Pons (tissue), 1 donor: ENCODE data around the gene CARHSP1.
"Not testable (repeated sequence)": the region's sequence is repeated elsewhere in the genome, so short reads cannot be mapped to it uniquely, and the experiment has no call there.

Source experiments
- DNase-seq: peaks from one replicate; pipeline ENCODE4 v3.0.0-alpha.2; 2016; ENCODE audit warnings: low spot score

Gene CARHSP1

GRCh38 chr16:8872071-8872470 lies 3.3 kb upstream of the CARHSP1 start:
- DNase-seq, result no peak

DNA sequence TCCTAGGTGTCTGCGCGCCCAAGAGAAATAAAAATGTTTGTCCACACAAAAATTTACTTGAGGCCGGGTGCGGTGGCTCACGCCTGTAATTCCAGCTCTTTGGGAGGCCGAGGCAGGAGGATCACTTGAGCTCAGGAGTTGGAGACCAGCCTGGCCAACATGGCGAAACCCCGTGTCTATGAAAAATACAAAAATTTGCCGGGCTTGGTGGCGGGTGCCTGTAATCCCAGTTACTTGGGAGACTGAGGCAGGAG lies 1.1 kb upstream of the CARHSP1 start:
- not testable (repeated sequence) for DNase-seq

DNA sequence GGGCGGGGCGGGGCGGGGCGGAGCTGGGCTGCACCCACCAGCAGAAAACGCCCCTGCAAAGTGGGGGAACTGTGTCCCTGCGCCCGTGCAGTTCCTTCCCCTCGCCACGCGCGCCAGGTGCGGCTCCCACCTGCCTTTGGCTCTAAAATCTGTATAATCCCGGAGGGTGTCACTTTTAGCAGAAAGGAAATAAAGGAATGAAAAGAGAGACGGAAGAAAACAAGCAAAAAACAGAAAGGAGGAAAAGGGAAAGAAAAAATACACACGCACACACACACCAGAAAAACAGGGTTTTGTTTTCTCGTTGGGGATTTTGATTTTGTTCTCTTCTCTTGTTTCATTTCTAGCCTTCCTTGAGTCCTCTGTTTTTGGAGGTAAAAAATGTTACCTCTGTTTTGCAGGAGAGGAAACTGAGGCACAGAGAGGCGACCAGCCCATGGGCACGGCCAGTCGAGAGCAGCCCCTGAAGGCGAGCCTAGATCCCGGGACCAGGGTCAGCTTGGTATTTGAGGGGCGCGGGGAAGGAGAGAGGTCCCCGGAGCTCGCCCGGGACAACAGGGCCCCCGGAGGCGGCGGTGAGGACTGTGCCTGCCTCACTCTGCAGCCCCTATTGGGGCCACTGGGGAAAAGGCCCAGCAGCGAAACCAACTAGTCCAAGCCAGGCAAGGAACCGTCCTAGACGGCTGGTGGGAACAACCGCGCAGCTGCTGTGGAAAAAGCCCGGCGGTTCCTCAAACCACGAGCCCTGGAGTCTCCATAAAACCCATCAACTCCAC lies 594 bp upstream of the CARHSP1 start:
- peak; percentile 32 for DNase-seq

DNA sequence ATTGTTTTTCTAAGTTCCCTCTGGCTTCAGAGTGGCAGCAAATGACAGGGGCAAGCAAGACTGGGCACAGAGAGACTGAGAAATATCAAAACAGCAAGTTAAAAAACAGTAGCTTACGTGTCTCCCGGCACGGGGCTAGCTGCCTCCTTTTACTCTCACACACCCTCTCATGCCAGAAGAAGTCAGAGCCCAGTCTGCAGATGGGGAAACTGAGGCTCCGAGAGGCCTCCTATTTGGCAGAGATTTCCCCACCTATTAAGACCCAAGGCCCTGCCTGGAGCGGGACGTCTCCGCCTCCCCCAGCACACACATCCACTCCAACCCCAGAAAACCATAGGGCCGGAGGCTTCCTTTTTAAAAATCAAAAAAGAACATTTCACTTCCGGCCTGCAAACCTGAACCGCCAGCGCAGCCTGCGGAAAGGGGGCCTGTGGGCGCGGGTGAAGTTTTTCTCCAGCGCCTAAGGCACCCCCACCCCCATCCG lies 832 bp downstream of the CARHSP1 start:
- no peak for DNase-seq

- peak; percentile 35 for DNase-seq
Observed at GRCh38 chr16:8867216-8867931, 1.4 kb downstream of the CARHSP1 start.

DNA sequence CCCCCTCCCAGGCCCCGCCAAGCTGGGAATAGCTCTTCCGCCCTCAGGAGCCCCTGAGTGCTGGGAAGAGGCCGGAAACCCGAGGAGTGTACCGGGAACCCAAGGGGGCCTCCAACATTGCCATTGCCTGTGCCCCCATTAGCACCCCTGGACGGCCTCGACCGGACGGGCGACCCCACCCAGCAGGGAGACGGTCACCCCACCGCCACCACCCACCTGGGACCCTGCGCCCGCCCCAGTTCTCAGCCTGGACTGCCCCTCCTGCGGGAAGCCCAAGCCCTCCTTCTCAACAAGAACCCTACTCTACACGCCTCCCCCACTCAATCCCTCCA lies 2.0 kb downstream of the CARHSP1 start:
- DNase-seq, result no peak

GRCh38 chr16:8866118-8866883 lies 2.5 kb downstream of the CARHSP1 start:
- DNase-seq, result peak; percentile 37

- no peak for DNase-seq
Observed at GRCh38 chr16:8865145-8865882, 3.5 kb downstream of the CARHSP1 start.

DNA sequence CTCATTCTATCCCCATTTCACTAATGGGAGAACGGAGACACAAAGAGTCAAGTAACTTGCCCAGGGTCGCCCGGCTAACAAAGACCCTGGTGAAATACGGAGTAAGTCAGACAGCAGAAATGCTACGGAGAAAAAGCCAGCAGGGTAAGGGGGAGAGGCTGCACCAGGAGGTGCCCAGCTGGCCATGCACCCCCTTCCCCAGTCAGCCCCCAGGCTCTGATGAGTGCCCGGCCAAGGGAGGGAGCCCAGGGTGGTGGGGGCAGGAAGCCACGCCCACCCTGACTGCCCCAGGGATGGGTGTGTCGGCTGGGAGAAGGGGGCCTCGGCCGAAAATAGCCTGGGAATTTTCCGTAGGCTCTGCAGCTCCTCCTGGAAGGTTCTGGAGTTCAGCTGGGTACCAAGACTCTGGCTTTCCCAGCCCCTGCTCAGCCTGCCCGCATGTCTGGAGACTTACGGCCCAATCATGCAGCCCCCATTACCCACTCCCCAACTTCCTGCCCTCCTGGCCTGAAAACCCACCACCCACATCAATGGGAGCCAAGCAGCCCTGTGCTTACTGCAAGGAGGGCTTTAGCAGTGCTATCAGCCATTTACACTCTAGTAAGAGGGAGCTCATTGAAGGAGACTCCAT lies 4.2 kb downstream of the CARHSP1 start:
- no peak for DNase-seq

GRCh38 chr16:8863594-8864424 lies 5.0 kb downstream of the CARHSP1 start:
- DNase-seq, result peak; percentile 94

GRCh38 chr16:8862309-8863130 lies 6.3 kb downstream of the CARHSP1 start:
- DNase-seq, result no peak

- DNase-seq, result peak; percentile 42
Observed at GRCh38 chr16:8861563-8862308, 7.1 kb downstream of the CARHSP1 start.

DNA sequence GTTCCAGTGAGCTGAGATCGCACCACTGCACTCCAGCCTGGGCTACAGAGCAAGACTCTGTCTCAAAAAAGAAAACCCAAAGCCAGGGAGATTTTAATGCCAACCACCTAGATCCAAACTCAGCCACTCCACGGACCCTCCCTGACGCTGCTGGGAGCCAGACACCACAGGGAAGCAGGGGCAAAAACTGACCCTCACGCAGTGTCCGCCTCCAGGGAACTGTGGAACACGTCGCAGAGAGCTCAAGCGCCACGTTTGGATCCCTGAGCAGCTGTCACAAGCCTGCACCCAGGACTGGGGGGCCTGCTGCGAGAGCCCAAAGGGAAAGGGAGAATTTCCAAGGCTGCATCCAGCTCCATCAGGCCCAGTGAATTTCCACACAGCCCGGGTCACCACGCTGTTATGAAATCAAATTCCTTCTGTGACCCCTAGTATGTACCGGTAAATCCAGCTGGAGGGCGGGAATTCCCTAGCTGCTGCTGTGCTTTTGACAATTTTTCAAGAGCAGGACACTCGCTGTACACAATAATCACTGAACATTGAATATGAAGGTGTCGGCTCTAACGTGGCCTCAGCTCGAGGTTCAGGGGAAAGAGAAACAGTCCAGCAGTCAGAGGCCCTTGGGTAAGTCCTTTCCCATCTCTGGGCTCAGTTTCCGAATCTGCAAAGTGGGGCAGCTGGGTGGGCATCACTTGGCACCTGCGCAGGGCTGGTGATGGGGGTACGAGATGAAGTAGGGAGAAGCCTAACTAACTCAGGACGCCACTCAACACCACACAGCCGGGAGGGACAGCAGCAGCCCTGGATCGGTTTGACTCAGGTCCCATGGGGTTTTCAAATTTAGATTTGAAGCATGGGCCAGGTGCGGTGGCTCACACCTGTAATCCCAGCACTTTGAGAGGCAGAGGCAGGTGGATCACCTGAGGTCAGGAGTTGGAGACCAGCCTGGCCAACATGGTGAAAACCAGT lies 8.6 kb downstream of the CARHSP1 start:
- DNase-seq, result no peak

DNA sequence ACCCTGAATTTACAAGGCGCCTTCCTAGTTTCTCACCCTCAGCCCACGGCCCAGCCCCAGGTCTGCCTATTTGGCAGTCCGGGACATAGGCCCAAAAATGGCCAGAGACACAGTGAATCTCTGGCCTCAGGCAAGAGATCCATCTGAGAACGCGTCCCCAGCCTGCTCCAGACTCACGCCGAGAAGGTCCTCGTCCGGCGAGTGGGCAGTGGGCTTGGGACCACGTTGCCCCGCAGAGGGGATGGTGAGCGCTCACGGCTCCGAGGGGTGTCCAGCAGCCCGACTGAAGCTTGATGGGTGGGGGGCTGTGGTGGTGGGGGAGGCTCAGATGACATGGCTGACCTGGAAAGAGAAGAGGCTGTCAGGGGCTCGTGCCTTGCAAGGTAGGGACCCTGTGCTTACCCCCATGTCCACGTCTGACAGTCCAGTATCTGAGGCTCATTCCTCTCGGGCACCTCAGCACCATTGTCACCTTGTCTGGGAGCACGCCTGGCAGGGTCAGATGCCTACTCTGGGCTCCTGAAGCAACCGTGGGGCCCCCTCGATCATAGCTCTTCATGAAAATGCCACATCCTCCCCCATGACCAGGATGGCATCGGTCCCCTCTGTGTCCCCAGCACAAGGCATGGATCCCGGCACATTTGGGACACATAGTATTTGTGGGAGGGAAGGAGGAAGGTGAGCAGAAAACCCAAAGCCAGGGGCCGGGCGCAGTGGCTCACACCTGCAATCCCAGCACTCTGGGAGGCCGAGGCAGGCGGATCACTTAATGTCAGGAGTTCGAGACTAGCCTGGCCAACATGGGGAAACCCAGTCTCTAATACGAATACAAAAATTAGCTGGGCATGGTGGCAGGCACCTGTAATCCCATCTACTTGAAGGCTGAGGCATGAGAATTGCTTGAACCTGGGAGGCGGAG lies 9.6 kb downstream of the CARHSP1 start:
- DNase-seq, result no peak

DNA sequence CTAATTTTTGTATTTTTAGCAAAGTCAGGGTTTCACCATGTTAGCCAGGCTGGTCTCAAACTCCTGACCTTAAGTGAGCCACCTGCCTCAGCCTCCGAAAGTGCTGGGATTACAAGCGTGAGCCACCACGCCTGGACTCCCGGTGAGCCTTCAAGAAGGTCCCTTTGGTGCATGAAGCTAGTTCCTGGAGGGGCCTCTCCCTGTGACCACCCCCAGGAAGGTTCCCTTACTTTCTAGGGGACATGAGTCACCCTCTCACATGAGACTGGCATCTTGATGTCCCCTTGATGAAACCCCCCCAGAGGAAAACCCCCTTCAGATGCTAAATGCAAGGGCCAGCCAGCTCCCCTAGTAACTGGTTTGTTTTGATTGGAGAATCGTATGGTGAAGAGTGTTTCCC lies 12.8 kb downstream of the CARHSP1 start:
- no peak for DNase-seq

GRCh38 chr16:8855051-8855786 lies 13.6 kb downstream of the CARHSP1 start:
- DNase-seq, result no peak
